PC-3 (cell line): ENCODE data around the gene TPM3.

Source experiments
- CTCF ChIP-seq: fragments of 300-600 bp; sonication (generic); conservative IDR thresholded peaks from 2 replicates; pipeline ENCODE4 v1.5.1; 2017; ENCODE audit warnings: antibody characterized with exemption, low read depth, mild to moderate bottlenecking, low read length
- EZH2 ChIP-seq: fragments of 300-600 bp; sonication (generic); IDR thresholded peaks from one replicate; pipeline ENCODE4 v1.6.1; 2017; ENCODE audit warnings: antibody characterized with exemption, mild to moderate bottlenecking, low read length; ENCODE audit not compliant: unreplicated experiment
- EZH2phosphoT487 ChIP-seq: fragments of 300-600 bp; sonication (generic); IDR thresholded peaks from 2 replicates; pipeline ENCODE4 v1.6.1; 2018; ENCODE audit warnings: mild to moderate bottlenecking, antibody characterized with exemption, low read length, borderline replicate concordance

GRCh38 chr1:154208677-154209388 is 16.9 kb upstream of the TPM3 start:
- TF ChIP-seq CTCF (no peak), EZH2 (no peak), EZH2phosphoT487 (no peak)
